GM19463 (cell line): ENCODE results near the gene PAX3.

Experiments used
- ATAC-seq: cut with Tn5 transposase; IDR thresholded peaks from one replicate; pipeline ENCODE4 v1.9.1; 2021; ENCODE audit warnings: mild to moderate bottlenecking, moderate library complexity; ENCODE audit not compliant: unreplicated experiment

Gene PAX3

DNA sequence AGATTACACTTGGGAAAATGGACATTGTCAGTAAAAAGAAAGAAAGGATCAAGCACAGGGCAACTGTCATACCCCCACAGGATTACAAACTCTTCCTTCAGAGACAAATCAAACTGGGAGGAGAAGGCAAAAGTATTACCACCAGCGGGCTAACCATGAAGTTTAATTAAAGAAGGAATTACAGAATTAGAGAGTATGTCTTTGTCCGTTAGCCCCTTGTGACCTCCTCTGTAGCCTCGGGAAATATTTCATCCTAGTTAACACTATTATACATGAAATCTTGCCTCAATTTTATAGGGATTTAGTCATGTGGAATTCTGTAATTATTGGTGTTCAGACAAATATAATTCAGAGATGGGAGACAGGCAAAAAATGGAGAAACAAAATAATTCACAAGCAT, 60.7 kb downstream of the PAX3 start:
- ATAC-seq = no peak

- ATAC-seq = no peak
Measured at GRCh38 chr2:222232839-222233238, 66.0 kb downstream of the PAX3 start.

DNA sequence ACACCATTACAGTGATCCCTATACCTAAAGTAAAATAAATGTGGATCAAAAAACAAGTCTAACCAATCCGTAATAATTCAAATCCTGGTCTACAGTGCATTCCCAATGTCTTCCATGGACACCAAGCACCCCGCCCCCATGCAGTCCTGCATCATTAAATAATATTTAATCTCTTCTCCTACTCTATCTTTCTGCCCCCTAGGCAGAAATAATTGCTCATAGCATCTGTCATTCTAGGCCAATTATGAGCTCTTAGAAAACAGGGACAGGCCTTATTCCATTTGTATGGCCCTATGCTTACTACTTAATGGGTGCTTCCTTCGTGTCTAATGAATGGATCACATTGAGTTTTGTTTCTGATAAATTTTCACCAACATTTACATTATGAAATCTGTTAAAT, 66.4 kb downstream of the PAX3 start:
- ATAC-seq = no peak

GRCh38 chr2:222228054-222228453, 70.7 kb downstream of the PAX3 start:
- ATAC-seq = no peak

- no peak for ATAC-seq
Measured at GRCh38 chr2:222218786-222219185, 80.0 kb downstream of the PAX3 start.

GRCh38 chr2:222217712-222218111, 81.1 kb downstream of the PAX3 start:
- ATAC-seq = no peak

- ATAC-seq = no peak
Measured at GRCh38 chr2:222214885-222215284, 83.9 kb downstream of the PAX3 start.

- no peak for ATAC-seq
Measured at GRCh38 chr2:222213049-222213448, 85.7 kb downstream of the PAX3 start.

GRCh38 chr2:222212571-222212970, 86.2 kb downstream of the PAX3 start:
- no peak for ATAC-seq

DNA sequence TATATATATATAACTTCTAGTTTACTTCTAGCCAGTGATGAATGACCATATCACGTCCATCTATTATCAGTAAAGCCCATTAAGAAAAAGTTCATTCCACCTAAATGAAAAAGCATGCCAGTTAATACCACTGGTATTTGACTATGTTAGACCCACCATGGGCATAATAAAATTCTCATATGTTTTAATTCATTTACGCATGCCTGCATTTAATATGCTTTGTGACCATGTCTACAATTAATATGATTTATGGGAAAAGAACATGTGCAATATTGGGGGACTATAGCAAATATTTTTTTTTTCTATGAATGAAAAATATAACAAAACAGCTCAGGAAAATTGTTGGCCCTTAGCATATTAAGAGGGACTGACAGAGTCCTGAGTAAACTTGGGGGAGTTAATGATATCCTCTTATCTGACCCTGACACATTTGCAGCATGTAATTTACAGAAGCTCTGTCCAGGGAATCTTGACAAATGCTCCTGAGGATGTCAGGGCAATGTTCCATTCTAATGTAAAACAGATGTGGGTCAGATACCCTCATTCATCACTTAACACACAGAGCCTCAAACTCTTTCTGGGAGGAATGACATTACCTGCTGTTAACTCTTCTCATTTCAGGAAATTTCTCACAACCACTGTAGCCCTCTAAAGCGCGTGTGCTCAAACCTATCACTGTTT, 90.6 kb downstream of the PAX3 start:
- no peak for ATAC-seq

GRCh38 chr2:222205136-222205535, 93.7 kb downstream of the PAX3 start:
- no peak for ATAC-seq

GRCh38 chr2:222203041-222203440, 95.8 kb downstream of the PAX3 start:
- ATAC-seq = no peak

- no peak for ATAC-seq
Measured at GRCh38 chr2:222196159-222196558, 102.6 kb downstream of the PAX3 start.

- no peak for ATAC-seq
Measured at GRCh38 chr2:222194669-222195068, 104.1 kb downstream of the PAX3 start.

DNA sequence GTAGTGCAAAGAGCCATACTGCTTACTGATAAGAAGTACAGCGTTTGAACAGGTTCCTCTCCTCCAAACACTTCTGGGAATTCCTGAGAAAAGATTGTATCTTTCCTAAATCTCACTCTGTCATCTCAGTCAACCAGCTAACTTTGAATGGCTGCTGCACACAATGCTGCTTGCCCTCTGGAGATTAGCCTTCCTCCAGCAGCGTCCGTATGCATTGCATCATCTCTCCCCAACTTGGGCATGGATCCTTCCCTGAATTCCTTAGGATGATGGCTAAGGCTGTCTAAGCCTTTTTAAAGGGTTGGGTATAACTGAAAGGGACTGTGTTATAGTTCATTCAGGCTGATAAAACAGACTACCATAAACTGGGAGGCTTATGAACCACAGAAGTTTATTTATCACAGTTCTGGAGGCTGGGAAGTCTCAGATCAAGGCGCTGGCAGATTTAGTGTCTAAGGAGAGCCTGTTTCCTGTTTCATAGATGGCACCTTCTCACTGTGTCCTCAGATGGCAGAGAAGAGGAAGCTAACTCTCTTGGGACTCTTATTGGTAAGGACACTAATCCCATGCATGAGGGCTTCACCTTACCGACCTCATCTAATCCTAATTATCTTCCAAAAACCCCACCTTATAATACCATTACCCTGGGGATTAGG, 105.3 kb downstream of the PAX3 start:
- ATAC-seq = no peak

- no peak for ATAC-seq
Measured at GRCh38 chr2:222180619-222181018, 118.2 kb downstream of the PAX3 start.

GRCh38 chr2:222179592-222179991, 119.2 kb downstream of the PAX3 start:
- no peak for ATAC-seq

DNA sequence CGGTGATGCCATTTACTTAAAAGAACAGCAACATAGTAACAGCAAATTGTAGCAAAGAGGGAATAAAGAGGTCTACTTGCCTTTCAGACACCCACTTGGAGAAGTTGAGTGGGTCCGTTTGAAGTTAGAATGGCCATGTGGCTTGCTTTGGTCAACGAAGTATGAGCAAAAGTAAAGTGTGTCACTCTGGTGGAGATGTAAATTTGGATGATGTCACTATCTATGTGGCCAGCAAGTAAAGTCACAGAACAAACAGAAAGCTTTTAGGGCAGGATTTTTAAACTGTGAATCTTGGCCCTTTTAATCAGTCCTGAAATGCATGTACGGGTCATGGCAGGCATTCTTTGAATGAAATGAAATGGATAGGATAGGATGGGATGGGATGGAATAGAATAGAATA, 120.3 kb downstream of the PAX3 start:
- no peak for ATAC-seq

DNA sequence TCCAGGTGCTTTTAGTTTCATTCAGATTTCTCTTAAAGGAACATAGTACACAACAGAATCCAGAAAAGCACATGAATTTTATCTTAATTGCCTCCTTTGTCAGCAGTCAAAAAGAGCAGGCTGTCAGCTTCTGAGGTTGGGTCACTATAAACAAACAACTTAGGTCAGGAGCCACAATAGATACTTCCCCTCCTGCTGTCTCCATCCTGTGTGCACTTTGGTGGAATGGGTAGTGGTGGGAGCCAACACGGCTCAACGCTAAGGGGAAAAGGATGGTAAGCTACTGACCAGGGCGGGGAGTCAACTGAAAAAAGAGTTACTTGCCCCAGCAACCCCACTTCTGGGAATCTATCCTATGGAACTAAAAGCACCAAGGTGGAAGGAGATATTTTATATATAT, 121.9 kb downstream of the PAX3 start:
- no peak for ATAC-seq

DNA sequence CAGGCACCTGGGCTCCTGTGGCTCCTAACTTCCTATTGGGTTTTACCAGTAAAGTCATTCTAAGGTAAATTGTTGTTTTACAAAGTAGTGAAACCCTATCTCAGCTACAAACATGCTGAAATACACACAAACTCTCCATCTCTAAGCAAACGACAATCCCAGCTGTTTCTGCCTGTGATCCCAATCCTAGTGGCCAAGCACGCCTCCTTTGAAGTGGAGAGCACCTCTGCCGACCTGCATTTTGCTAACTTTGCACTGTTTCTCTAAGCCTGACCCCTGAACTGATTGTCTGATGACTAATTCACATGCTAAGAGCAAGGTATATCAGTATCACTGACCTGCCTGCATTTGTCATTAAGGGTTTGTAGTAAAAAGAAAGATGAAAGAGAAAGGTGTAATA, 124.3 kb downstream of the PAX3 start:
- no peak for ATAC-seq

DNA sequence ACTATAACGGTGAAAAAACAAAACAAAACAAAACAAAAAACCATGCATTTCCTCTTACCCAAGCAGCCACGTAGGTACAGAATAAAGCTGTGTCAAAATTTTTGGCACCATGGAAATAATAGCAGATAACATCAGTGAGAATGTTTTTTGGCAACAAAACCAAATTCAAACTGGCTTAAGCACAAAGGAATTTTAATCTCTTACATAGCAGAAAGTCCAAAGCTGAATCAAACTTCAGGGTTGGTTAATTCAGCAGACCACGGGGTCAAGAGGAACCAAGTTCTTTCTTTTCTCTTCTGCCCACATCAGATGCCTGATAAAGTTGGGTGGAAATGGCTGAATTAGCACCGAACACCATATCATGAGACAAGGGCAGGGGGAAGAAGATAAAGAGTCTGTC, 129.5 kb downstream of the PAX3 start:
- no peak for ATAC-seq

GRCh38 chr2:222167762-222168161, 131.0 kb downstream of the PAX3 start:
- no peak for ATAC-seq

DNA sequence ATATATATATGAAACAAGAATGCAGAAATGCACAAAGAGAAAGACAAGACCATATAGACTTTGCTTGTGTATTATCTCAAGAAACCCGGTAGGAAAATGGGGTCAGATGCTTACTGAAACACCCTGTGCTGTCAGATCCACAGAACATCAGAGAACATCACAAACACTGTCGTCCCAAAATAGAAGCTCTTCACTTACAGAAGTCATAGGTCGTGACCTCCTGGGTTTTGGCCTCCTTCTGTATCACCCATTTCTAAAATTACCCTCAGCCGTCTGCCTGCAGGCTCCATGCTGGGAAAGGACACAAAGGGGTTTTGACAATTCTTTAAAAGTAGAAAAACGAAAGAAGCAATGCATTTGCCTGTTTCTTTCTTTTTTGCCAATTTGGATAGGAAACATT, 137.9 kb downstream of the PAX3 start:
- no peak for ATAC-seq
